ENCODE data around the gene IQUB. TPM values are rescaled to one million over a fixed set of nuclear protein-coding genes. Genes with fewer than 3 reads are reported as not detected.
"Not testable (repeated sequence)": the region's sequence is repeated elsewhere in the genome, so short reads cannot be mapped to it uniquely, and the experiment has no call there.

IQUB gene
- total and polyA plus RNA-seq, 2 donors (not counting 3 experiments of a cell fraction or from before 2014, with no cell fraction given): 0.01 TPM; not detected in 1

DNA sequence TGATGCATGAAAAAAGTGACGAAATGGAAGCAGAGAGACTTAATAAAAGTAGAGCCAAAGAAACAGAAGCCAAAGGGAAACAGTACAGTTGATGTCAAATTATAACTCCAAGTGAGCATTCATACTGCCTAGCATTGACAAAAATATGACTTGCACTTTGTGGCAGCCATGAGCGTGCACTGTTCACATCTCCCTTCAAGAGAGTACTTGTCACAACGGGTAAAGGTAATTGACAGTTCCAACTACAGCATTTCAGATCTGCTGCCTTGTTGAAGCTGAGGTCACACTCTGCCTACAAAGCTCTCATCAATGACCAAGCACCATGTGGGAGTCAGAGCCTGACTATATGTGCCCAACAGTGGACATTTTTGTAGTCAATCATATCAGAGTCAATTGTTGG is 54.3 kb downstream of the IQUB start:
- BruUV-seq (replicated peaks): no TSS peak

DNA sequence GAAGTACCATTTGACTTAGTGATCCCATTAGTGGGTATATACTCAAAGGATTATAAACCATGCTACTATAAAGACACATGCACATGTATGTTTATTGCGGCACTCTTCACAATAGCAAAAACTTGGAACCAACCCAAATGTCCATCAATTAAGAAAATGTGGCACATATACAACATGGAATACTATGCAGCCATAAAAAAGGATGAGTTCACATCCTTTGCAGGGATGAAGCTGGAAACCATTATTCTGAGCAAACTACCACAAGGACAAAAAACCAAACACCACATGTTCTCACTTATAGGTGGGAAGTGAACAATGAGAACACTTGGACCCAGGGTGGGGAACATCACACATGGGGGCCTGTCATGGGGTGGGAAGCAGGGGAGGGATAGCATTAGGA is 56.3 kb downstream of the IQUB start:
- H3K4me1 ChIP-seq (ENCODE audit: control insufficient read depth, extremely low read depth, insufficient read depth, low read length); H3K9me3 ChIP-seq (replicated peaks; ENCODE audit: control insufficient read depth, insufficient read depth, low read length); H2AFZ ChIP-seq (ENCODE audit: low read depth, low read length); BruUV-seq (replicated peaks); H3K79me2 ChIP-seq (ENCODE audit: control insufficient read depth, insufficient read depth, low read length); H3K36me3 ChIP-seq (ENCODE audit: control insufficient read depth in 2 of 2, extremely low read depth in 1 of 2, insufficient read depth in 2 of 2, low read length in 2 of 2); dilution Hi-C loops (cut with MboI; ENCODE audit: extremely low pct_ligation_motif_present, low sequenced_read_pairs); H3K27me3 ChIP-seq (ENCODE audit: control insufficient read depth in 2 of 2, insufficient read depth in 2 of 2, low read length in 2 of 2); DNase-seq (ENCODE audit: low read depth, low spot score); H3K9me1 ChIP-seq (replicated peaks; ENCODE audit: control insufficient read depth, extremely low read depth, insufficient read depth, low read length); H3K4me3 ChIP-seq (replicated peaks in 1 of 3; ENCODE audit: insufficient read depth in 1 of 3, low read depth in 1 of 3, low read length in 3 of 3); H3K9ac ChIP-seq (replicated peaks; ENCODE audit: extremely low read depth, insufficient read depth, low read length); intact Hi-C loops (cut with micrococcal nuclease); H3K27ac ChIP-seq (ENCODE audit: insufficient read depth, low read depth, low read length); POLR2A ChIA-PET; H3K4me2 ChIP-seq (ENCODE audit: insufficient read depth, low read length); FAIRE-seq; H4K20me1 ChIP-seq (replicated peaks; ENCODE audit: control insufficient read depth, extremely low read depth, insufficient read depth, low read length): not testable (repeated sequence)
- CTCF ChIA-PET: interaction anchor here (1.0 kb wide), 1 partner anchor 10 kb away, joined by 3 read pairs; no protein-coding TSS in a partner anchor

More for the DNA sequence above, 54.3 kb downstream of the IQUB start:
- CTCF ChIA-PET: no interaction called here
- POLR2A ChIA-PET: no interaction called here
- Histone ChIP-seq H2AFZ (ENCODE audit: low read depth, low read length) (no peak overlapping the region), H3K27me3 (ENCODE audit: control insufficient read depth in 2 of 2, insufficient read depth in 2 of 2, low read length in 2 of 2) (peaks cover 0 to 10% of the 10 kb centered on the region in 2 experiments), H3K4me3 (replicated peaks in 1 of 3; ENCODE audit: insufficient read depth in 1 of 3, low read depth in 1 of 3, low read length in 3 of 3) (no peak overlapping the region), H3K9me1 (replicated peaks; ENCODE audit: control insufficient read depth, extremely low read depth, insufficient read depth, low read length) (no peaks in the 10 kb centered on the region), H3K79me2 (ENCODE audit: control insufficient read depth, insufficient read depth, low read length) (no peaks in the 10 kb centered on the region), H3K9me3 (replicated peaks; ENCODE audit: control insufficient read depth, insufficient read depth, low read length) (no peaks in the 10 kb centered on the region), H3K36me3 (ENCODE audit: control insufficient read depth in 2 of 2, extremely low read depth in 1 of 2, insufficient read depth in 2 of 2, low read length in 2 of 2) (no peaks in the 10 kb centered on the region), H4K20me1 (replicated peaks; ENCODE audit: control insufficient read depth, extremely low read depth, insufficient read depth, low read length) (no peaks in the 10 kb centered on the region), H3K27ac (ENCODE audit: insufficient read depth, low read depth, low read length) (no peak overlapping the region), H3K4me2 (ENCODE audit: insufficient read depth, low read length) (no peak overlapping the region), H3K9ac (replicated peaks; ENCODE audit: extremely low read depth, insufficient read depth, low read length) (no peak overlapping the region), H3K4me1 (ENCODE audit: control insufficient read depth, extremely low read depth, insufficient read depth, low read length) (no peaks in the 10 kb centered on the region)
- no peak for DNase-seq (ENCODE audit: low read depth, low spot score)
- FAIRE-seq: peak; percentile 4
- no peak for TF ChIP-seq MYC (IDR thresholded peaks at IDR 0.05; ENCODE audit: low read depth, low read length)
- no peak for TF ChIP-seq POLR2AphosphoS5 (IDR thresholded peaks at IDR 0.05; ENCODE audit: insufficient read depth, low read depth, low read length)
- no peak for TF ChIP-seq EZH2 (IDR thresholded peaks at IDR 0.05; ENCODE audit: borderline replicate concordance, low read depth, low read length, severe bottlenecking)
- no peak for TF ChIP-seq GATA2 (IDR thresholded peaks at IDR 0.05; ENCODE audit: insufficient read depth, insufficient read length, low read depth, low read length)
- no peak for TF ChIP-seq POLR2A (IDR thresholded peaks at IDR 0.05; ENCODE audit: low read depth, low read length)
- no peak for TF ChIP-seq FOS (IDR thresholded peaks at IDR 0.05; ENCODE audit: borderline replicate concordance, insufficient read depth, low read length)
- TF ChIP-seq, protein P1, sequence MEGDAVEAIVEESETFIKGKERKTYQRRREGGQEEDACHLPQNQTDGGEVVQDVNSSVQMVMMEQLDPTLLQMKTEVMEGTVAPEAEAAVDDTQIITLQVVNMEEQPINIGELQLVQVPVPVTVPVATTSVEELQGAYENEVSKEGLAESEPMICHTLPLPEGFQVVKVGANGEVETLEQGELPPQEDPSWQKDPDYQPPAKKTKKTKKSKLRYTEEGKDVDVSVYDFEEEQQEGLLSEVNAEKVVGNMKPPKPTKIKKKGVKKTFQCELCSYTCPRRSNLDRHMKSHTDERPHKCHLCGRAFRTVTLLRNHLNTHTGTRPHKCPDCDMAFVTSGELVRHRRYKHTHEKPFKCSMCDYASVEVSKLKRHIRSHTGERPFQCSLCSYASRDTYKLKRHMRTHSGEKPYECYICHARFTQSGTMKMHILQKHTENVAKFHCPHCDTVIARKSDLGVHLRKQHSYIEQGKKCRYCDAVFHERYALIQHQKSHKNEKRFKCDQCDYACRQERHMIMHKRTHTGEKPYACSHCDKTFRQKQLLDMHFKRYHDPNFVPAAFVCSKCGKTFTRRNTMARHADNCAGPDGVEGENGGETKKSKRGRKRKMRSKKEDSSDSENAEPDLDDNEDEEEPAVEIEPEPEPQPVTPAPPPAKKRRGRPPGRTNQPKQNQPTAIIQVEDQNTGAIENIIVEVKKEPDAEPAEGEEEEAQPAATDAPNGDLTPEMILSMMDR (IDR thresholded peaks at IDR 0.05; ENCODE audit: extremely low read depth in 1 of 2, insufficient read depth in 1 of 2, low read depth in 1 of 2, low read length in 2 of 2): no peak
- TF ChIP-seq JUN (IDR thresholded peaks at IDR 0.05; ENCODE audit: borderline replicate concordance, insufficient read depth, insufficient read length, low read depth): no peak
- TF ChIP-seq, protein P2, sequence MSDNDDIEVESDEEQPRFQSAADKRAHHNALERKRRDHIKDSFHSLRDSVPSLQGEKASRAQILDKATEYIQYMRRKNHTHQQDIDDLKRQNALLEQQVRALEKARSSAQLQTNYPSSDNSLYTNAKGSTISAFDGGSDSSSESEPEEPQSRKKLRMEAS (IDR thresholded peaks at IDR 0.05; ENCODE audit: insufficient read depth, insufficient read length): no peak
- dilution Hi-C loops (cut with MboI; ENCODE audit: extremely low pct_ligation_motif_present, low sequenced_read_pairs): no loop called here
- intact Hi-C loops (cut with micrococcal nuclease): no loop called here

Data from endothelial cell of umbilical vein (primary cell).